HG03196 (cell line): ENCODE measurements around the gene ZNF630.
"Not testable (repeated sequence)": the region's sequence is repeated elsewhere in the genome, so short reads cannot be mapped to it uniquely, and the experiment has no call there.

Experiments used
- ATAC-seq: cut with Tn5 transposase; IDR thresholded peaks from one replicate; pipeline ENCODE4 v1.9.1; 2021; ENCODE audit not compliant: unreplicated experiment

The ZNF630 gene

DNA sequence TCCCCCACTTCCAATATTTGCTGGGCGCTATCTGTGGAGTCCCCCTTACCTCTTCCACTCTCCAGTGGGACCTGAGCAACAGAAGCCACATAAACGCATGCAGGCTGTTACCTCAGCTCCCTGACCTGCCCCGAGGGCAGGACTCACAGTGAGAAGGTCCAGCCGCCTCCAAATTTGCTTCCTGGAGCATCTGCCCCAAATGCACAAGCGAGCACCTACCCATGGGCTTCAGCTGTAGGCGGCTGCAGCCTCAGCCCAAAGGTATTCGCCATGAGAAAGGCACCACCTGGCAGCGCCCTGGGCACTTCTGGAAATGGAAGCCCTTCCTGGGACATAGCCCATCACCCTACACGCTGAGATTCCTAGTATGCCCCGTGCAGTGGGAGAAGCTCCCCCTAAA, 41.2 kb downstream of the ZNF630 start:
- ATAC-seq = no peak

DNA sequence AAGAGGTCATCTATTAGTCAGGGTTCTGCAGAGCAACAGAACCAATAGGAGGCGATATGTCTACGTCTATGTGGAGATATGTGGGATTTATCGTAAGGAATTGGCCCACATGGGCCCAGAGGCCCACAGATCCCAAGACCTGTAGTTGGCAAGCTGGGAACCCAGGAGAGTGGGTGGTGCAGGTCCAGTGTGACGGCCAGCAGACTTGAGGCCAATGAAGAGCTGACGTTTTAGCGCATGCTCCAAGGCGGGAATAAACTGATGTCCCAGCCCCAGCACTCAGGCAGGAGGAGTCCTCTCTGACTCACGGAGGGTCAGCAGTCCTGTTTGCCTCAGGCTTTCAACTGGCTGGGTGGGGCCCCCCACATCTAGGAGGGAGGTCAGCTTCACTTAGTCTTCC, 43.3 kb downstream of the ZNF630 start:
- ATAC-seq = no peak

DNA sequence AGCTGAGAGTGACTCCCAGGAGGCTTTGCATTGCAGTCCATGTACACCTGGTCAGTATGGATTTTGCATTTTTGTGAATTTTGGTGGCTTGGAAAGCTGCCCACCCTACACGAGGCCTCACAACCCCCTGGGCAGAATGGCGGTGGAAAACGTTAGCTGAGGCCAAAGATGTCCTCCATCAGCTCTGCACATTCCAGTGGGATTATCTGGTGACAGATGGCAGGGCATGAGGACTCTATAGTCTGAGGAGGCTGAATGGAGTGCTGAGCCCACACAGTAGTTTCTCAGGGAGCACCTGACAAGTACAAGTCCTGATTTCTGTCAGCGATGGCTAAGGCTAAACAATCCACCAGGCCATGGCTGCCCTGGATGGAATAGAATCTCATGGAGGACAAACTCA, 43.9 kb downstream of the ZNF630 start:
- ATAC-seq = not testable (repeated sequence)

- no peak for ATAC-seq
These were observed 45.9 kb downstream of the ZNF630 start for GRCh38 chrX:48025561-48025960.

DNA sequence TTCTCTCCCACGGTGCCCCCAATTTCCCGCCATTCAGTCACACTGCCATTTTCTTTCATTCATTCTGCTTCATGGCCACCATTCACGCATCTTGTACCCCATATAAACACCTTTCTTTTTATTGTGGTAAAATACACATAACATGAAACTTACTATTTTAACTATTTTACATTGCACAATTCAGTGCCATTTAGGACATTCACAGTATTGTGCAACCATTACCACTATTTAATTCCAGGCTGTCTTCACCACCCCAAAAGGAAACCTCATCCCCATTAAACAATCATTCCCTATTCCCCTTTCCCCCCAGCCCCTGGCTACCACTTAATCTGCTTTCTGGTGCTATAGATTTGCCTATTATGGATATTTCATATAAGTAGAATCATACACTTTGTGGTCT, 48.7 kb downstream of the ZNF630 start:
- no peak for ATAC-seq

DNA sequence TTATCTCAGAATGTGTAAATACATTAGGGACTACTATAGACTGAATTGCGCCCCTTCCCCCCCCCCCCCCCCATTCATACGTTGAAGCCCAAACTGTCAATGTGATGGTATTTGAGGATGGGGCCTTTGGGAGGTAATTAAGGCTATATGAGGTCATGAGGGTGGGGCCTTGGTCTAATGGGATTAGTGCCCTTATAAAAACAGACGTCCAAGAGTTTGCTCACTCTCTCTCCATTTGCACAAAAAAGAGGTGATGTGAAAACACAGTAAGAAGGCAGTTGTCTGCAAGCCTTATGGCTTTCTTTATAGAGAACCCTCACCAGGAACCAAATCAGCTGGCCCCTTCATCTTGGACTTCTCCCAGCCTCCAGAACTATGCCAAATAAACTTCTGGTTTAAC, 49.3 kb downstream of the ZNF630 start:
- ATAC-seq = no peak

- peak; percentile 63 for ATAC-seq
These were observed 50.2 kb downstream of the ZNF630 start for GRCh38 chrX:48021026-48021900.

DNA sequence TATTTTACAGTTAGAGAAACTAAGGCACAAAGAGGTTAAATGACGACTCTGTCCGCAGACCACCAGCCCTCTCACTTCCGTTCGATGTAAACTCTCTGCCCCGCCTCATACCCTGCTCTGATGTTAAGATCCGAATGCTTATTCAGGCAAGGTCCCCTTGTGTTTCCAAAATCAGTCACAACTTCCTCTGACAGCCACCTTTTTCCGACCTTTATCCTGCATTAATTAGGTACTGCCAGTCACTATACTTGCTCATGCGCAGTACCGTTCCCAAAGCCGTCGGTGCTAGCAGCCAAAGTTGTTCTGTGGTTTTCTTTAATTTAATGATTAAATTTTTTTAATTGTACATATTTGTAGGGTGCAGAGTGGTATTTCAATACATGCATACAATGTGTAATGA, 51.0 kb downstream of the ZNF630 start:
- ATAC-seq = not testable (repeated sequence)

DNA sequence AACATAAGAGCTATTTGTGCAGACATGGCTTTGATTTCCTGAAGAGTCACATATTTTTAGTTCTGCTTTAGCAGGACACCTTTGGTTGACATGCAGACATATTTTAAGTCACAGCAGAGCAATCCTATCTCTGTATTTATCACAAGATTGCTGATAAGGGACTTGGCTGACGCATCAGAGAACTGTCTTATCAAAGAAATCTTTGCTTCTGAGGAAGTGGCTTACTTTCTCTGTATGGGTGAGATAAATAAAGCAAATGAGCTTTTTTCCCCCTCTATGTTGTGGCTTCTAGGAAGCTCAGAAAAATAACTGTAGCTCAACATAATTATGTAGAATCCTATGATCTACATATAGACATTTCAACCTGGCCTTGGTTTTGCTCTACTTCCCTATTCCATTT, 51.5 kb downstream of the ZNF630 start:
- ATAC-seq = not testable (repeated sequence)

GRCh38 chrX:48016583-48017310, 54.7 kb downstream of the ZNF630 start:
- ATAC-seq = not testable (repeated sequence)

- not testable (repeated sequence) for ATAC-seq
These were observed 61.9 kb downstream of the ZNF630 start for GRCh38 chrX:48009445-48009960.
